Stimulated activated naive CD8-positive, alpha-beta T cell treated with anti-CD3 and anti-CD28 coated beads, Interleukin-15, Interleukin-2, amounts not matched to agents 100 ng/mL and 50 ng/mL, for 24 hours (primary cell): Measurements from ENCODE around the gene ATG2B.

Experiments used
- H3K27ac Mint-ChIP-seq: one replicate; pipeline ENCODE4 v1.8.0; 2021; ENCODE audit warnings: mild to moderate bottlenecking, mixed read lengths
- H3K27me3 Mint-ChIP-seq: one replicate; pipeline ENCODE4 v1.8.0; 2021; ENCODE audit warnings: mixed read lengths
- H3K36me3 Mint-ChIP-seq: one replicate; pipeline ENCODE4 v1.8.0; 2021; ENCODE audit warnings: low read depth, mixed read lengths
- H3K4me1 Mint-ChIP-seq: one replicate; pipeline ENCODE4 v1.8.0; 2021; ENCODE audit warnings: low read depth, mixed read lengths
- H3K4me3 Mint-ChIP-seq: one replicate; pipeline ENCODE4 v1.8.0; 2021; ENCODE audit warnings: mild to moderate bottlenecking, mixed read lengths
- H3K9me3 Mint-ChIP-seq: one replicate; pipeline ENCODE4 v1.8.0; 2021; ENCODE audit warnings: mixed read lengths

Gene ATG2B

DNA sequence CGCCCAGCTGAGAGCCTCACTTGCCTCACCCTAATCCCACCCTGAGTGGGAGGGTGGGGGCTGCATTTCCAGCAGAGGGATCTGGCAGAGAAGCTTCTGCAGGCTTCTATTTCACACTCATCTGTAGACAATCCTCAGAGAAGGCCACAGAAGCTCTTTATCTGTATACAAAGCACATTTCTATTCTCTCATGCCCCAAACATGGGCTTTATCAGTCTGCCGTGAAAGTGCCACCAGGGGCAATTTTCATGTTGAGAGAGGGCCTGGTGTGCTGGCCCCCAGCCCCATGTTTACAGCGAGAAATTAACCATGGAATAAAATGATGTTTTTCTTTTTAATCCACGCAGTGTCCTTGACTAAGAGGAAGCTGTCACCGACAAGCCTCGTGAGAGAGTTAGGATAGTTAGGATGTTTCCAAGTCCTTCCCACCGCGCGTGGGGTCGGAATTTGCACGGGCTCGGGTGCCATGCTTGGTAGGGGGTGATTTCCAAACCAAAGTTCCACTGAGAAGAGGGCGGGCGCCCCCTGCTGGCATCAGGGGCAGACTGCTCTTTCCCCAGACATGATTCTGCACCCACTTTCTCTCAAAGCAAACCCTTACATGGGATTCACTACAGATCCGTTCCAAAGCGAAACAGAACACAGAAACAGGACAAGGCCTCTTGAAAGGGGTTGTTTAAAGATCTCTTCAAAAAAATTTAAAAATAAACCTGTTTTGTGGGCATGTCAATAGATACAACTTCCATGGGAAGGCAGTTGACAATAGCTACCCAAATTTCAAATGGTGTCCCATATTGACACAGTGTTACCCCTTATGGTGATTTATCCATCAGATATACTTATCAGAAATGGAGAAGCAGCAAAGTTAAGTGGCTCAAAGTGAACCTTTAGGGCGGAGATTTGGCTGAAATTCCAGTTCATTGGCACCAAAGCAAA lies 87.7 kb downstream of the ATG2B start:
- H3K36me3 Mint-ChIP-seq: peaks cover 8% of the 10 kb centered on the region
- no peaks in the 10 kb centered on the region for H3K4me1 Mint-ChIP-seq
- H3K4me3 Mint-ChIP-seq: no peak overlapping the region
- H3K27ac Mint-ChIP-seq: no peak overlapping the region
- H3K9me3 Mint-ChIP-seq: peaks cover 14% of the 10 kb centered on the region
- no peaks in the 10 kb centered on the region for H3K27me3 Mint-ChIP-seq

DNA sequence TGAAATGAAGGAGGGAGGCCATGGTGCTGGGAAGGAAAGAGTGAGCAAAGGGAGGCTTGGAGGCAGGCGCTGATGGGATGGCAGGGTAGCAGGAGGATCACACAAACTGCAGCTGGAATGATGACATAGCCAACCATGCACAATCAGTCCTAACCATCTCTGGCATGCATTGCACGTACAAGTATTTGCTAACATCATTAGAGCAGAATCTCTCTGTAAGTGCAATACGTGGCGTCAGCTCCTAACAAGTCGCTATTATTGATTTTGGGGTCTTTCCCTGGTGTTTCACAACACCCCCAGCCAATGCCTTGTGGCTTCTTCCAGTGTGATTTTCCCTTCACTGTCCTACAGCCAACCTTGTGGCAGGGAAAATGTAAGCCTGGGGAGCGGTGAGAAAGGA lies 88.6 kb downstream of the ATG2B start:
- no peak overlapping the region for H3K4me3 Mint-ChIP-seq
- peaks cover 14% of the 10 kb centered on the region for H3K9me3 Mint-ChIP-seq
- no peaks in the 10 kb centered on the region for H3K4me1 Mint-ChIP-seq
- H3K36me3 Mint-ChIP-seq: peaks cover 8% of the 10 kb centered on the region
- H3K27ac Mint-ChIP-seq: no peak overlapping the region
- no peaks in the 10 kb centered on the region for H3K27me3 Mint-ChIP-seq

DNA sequence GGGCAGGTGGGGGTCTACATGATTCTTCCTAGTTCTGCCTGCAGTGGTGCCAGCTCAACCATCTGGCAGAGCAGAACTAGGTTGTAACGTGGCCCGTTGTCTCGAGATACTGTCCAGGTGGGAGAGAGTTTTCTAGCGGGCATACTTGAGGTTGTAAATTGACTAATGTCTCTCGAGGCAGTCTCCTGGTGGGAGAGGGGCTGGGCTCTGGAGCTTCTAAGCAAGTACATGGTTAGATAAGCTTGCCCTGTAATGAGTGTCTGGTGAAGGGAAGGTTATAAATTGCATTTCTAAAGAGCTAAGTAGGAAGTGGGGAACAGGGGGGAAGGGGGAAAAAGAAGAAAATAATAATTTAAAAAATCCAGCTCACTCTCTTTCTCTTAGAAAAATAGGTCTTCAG lies 89.0 kb downstream of the ATG2B start:
- Mint-ChIP-seq H3K27me3 (no peaks in the 10 kb centered on the region), H3K36me3 (peaks cover 5% of the 10 kb centered on the region), H3K9me3 (peaks cover 14% of the 10 kb centered on the region), H3K4me3 (no peak overlapping the region), H3K27ac (no peak overlapping the region), H3K4me1 (no peaks in the 10 kb centered on the region)

DNA sequence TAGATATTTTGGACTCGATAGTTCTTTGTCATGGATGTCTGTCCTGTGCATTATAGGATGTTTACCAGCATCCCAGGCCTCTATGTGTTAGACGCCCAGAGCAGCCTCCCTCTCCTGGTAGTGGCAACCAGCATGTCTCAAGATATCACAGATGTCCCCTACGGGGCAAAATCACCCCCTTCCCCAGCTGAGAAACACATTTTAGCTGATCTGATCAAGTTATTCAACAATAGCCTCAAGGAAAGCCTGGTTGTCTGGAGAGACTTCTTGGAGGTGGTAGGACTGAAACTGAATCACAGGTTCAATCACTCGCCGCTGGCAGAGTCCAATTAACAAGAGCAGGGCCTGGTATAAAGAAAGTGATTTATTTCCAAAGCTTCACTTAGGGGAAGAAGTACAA lies 89.5 kb downstream of the ATG2B start:
- Mint-ChIP-seq H3K36me3 (peaks cover 1% of the 10 kb centered on the region), H3K4me3 (no peak overlapping the region), H3K9me3 (peaks cover 14% of the 10 kb centered on the region), H3K27ac (no peak overlapping the region), H3K27me3 (no peaks in the 10 kb centered on the region), H3K4me1 (no peaks in the 10 kb centered on the region)

DNA sequence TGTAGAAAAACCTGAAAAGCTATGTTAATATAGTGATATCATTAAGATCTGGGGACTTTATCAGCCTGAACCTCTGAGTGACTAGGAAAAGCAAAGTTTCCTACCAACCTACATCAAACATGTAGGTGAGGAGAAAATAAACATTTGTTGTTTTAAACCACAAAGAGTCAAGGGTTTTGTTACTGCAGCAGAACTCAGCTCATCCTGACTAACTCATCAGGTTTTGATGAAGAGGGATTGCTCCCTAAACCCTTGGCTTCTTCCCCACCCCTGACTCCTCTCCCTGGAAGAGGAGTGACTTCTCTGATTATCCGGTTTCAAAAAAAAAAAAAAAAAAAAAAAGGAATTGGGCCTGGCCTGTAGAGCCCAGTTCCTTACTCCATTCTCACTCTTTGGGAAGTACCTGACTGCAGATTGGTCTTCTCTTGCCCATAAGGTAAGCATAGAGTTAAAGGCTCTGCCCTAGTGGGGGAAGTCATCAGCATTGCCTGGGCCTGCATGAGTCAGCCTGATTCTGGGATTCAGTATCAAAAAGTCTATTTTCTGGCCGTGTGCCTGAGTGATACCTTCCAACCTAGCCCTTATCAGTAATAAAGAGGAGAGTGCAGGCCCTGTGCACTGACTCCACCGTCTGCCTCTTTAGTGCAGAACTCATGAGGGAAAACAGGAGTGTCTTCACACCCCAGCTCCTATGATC lies 90.2 kb downstream of the ATG2B start:
- no peak overlapping the region for H3K4me3 Mint-ChIP-seq
- H3K4me1 Mint-ChIP-seq: no peaks in the 10 kb centered on the region
- peaks cover 13% of the 10 kb centered on the region for H3K9me3 Mint-ChIP-seq
- no peaks in the 10 kb centered on the region for H3K27me3 Mint-ChIP-seq
- H3K27ac Mint-ChIP-seq: no peak overlapping the region
- no peaks in the 10 kb centered on the region for H3K36me3 Mint-ChIP-seq

- H3K36me3 Mint-ChIP-seq: no peaks in the 10 kb centered on the region
- H3K9me3 Mint-ChIP-seq: peaks cover 9% of the 10 kb centered on the region
- no peaks in the 10 kb centered on the region for H3K27me3 Mint-ChIP-seq
- H3K4me3 Mint-ChIP-seq: no peak overlapping the region
- H3K27ac Mint-ChIP-seq: no peak overlapping the region
- H3K4me1 Mint-ChIP-seq: no peaks in the 10 kb centered on the region
Measured at GRCh38 chr14:96271421-96271762, 91.7 kb downstream of the ATG2B start.

GRCh38 chr14:96270565-96271420 lies 92.3 kb downstream of the ATG2B start:
- H3K27ac Mint-ChIP-seq: no peak overlapping the region
- no peaks in the 10 kb centered on the region for H3K4me1 Mint-ChIP-seq
- no peaks in the 10 kb centered on the region for H3K27me3 Mint-ChIP-seq
- H3K4me3 Mint-ChIP-seq: no peak overlapping the region
- H3K36me3 Mint-ChIP-seq: no peaks in the 10 kb centered on the region
- peaks cover 9% of the 10 kb centered on the region for H3K9me3 Mint-ChIP-seq

DNA sequence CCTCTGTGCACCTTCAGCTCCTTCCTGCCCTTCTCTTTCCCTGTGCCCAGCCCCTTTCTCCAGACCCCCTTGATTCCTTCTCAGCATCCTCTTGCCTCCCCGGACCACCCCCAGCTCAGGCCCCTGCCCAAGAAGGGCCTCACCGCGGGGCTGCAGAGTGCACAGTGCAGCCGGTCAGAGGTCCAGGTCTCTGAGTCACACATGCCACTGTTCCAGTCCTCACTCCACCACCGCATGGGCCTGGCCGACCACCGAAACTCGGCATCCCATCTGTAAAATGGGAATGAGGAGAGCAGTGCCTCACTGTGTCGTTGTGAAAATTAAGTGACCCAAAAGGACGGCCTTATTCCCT lies 93.8 kb downstream of the ATG2B start:
- H3K27ac Mint-ChIP-seq: no peak overlapping the region
- no peaks in the 10 kb centered on the region for H3K36me3 Mint-ChIP-seq
- H3K4me3 Mint-ChIP-seq: no peak overlapping the region
- no peaks in the 10 kb centered on the region for H3K4me1 Mint-ChIP-seq
- H3K9me3 Mint-ChIP-seq: peaks cover 9% of the 10 kb centered on the region
- H3K27me3 Mint-ChIP-seq: no peaks in the 10 kb centered on the region

- no peak overlapping the region for H3K27ac Mint-ChIP-seq
- H3K4me3 Mint-ChIP-seq: no peak overlapping the region
- peaks cover 9% of the 10 kb centered on the region for H3K9me3 Mint-ChIP-seq
- H3K27me3 Mint-ChIP-seq: no peaks in the 10 kb centered on the region
- H3K4me1 Mint-ChIP-seq: no peaks in the 10 kb centered on the region
- no peaks in the 10 kb centered on the region for H3K36me3 Mint-ChIP-seq
Measured at GRCh38 chr14:96268431-96269358, 94.4 kb downstream of the ATG2B start.

DNA sequence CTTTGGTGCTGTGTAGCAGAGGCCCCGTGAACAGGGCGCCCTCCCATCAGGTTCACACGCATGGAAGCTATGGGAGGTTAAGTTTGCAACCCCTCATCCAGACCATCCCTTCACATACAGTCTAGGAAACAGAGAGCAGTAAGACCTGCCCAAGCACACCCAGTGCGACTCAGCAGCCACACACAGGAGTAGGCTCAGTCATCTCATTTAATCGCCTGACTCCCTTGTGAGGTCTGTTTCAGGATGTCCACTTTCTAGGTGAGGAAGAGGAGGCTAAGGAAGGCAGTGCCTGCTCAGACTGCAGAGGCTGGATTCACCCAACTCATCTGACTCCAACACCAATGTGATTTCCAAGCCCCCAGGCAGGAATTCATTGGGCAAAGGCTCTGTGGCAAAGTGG lies 95.2 kb downstream of the ATG2B start:
- peaks cover 9% of the 10 kb centered on the region for H3K9me3 Mint-ChIP-seq
- no peaks in the 10 kb centered on the region for H3K36me3 Mint-ChIP-seq
- no peaks in the 10 kb centered on the region for H3K27me3 Mint-ChIP-seq
- H3K4me3 Mint-ChIP-seq: no peak overlapping the region
- H3K4me1 Mint-ChIP-seq: no peaks in the 10 kb centered on the region
- H3K27ac Mint-ChIP-seq: no peak overlapping the region

GRCh38 chr14:96267336-96267735 lies 95.8 kb downstream of the ATG2B start:
- Mint-ChIP-seq H3K4me3 (no peak overlapping the region), H3K27ac (no peak overlapping the region), H3K27me3 (no peaks in the 10 kb centered on the region), H3K9me3 (peaks cover 6% of the 10 kb centered on the region), H3K36me3 (no peaks in the 10 kb centered on the region), H3K4me1 (no peaks in the 10 kb centered on the region)

DNA sequence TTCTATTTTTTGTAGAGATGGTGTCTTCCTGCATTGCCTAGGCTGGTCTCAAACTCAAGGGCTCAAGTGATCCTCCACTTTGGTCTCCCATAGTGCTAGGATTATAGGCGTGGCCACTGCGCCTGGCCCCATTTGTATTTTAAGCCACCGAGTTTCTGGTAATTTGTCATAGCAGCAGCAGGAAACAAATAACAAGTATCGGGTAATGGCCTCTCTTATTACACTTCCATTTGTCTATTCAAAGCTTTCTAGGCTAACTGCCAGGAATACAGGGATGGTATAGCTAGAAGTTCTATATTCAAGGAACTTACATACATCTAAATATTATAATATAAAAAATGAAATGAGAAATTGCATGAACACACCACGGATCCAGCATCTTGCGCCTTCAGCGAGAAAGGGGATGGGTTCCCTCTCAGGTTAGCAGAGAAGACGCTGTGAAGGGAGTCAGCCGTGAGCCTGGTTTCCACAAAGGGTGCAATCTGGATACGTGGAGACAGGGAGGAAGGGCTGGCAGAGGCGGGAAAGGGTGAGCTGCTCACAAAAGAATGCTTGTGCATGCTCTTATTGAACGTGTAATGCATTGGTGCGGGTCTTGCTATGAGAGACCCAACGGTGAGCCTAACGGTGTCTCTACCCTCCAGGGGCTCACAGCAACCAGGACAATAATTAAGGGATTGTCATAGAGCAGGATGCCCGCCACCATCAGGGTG lies 97.6 kb downstream of the ATG2B start:
- peaks cover 4% of the 10 kb centered on the region for H3K27me3 Mint-ChIP-seq

DNA sequence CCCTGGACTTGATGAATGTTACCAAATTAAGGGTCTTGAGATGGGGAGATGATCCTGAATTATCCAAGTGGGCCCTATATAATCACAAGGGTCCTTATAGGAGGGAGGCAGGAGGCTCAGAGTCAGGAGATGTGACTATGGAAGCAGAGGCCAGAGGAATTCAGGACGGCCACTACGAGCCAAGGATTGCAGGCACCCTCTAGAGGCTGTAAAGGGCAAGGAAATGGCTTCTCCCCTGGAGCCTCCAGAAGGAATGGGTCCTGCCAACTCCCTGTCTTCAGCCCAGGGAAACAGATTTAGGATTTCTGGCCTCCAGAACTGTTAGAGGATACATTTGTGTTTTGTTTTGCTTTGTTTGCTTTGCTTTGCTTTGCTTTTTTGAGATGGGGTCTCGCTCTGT lies 98.3 kb downstream of the ATG2B start:
- Mint-ChIP-seq H3K4me3 (no peak overlapping the region), H3K9me3 (no peaks in the 10 kb centered on the region), H3K4me1 (no peaks in the 10 kb centered on the region), H3K36me3 (no peaks in the 10 kb centered on the region), H3K27me3 (peaks cover 4% of the 10 kb centered on the region), H3K27ac (no peak overlapping the region)

More for the DNA sequence above, 97.6 kb downstream of the ATG2B start:
- no peak overlapping the region for H3K27ac Mint-ChIP-seq
- H3K4me1 Mint-ChIP-seq: no peaks in the 10 kb centered on the region
- H3K36me3 Mint-ChIP-seq: no peaks in the 10 kb centered on the region
- no peak overlapping the region for H3K4me3 Mint-ChIP-seq
- H3K9me3 Mint-ChIP-seq: no peaks in the 10 kb centered on the region

- Mint-ChIP-seq H3K36me3 (no peaks in the 10 kb centered on the region), H3K27me3 (peaks cover 10% of the 10 kb centered on the region)
Measured at GRCh38 chr14:96264200-96264553, 99.0 kb downstream of the ATG2B start.

More at GRCh38 chr14:96264200-96264553, 99.0 kb downstream of the ATG2B start:
- Mint-ChIP-seq H3K4me1 (no peaks in the 10 kb centered on the region), H3K27ac (no peak overlapping the region), H3K4me3 (no peak overlapping the region), H3K9me3 (no peaks in the 10 kb centered on the region)
